ENCODE results near the gene UTP14C. TPM values are rescaled to one million over a fixed set of nuclear protein-coding genes. Genes with fewer than 3 reads are reported as not detected.

UTP14C gene
- total and polyA plus RNA-seq, 8 donors: 16.9 to 33.4 (median 31.5) TPM

- Histone ChIP-seq H3K4me1 (peaks cover 3 to 16% of the 10 kb centered on the region in 2 donors), H3K27ac (no peak overlapping the region), H3K27me3 (no peaks in the 10 kb centered on the region), H3K9me3 (no peaks in the 10 kb centered on the region), H3K4me3 (no peak overlapping the region), H3K36me3 (no peaks in the 10 kb centered on the region)
- intact Hi-C loops (cut with DNase I): no loop called here
- no peak for DNase-seq
- no peak for ATAC-seq
- no peak for TF ChIP-seq CTCF (IDR thresholded peaks at IDR 0.05)
Observed at GRCh38 chr13:51993713-51994112, 30.8 kb upstream of the UTP14C start.

- H3K36me3 ChIP-seq: no peaks in the 10 kb centered on the region
- intact Hi-C loops (cut with DNase I): no loop called here
- no peak for TF ChIP-seq CTCF (IDR thresholded peaks at IDR 0.05)
- H3K27me3 ChIP-seq: no peaks in the 10 kb centered on the region
- no peaks in the 10 kb centered on the region for H3K9me3 ChIP-seq
- DNase-seq (peak in 2 of 4 donors; percentile 41 to 43), ATAC-seq (peak; percentile 79)
- peaks cover 3 to 16% of the 10 kb centered on the region in 2 donors for H3K4me1 ChIP-seq
- no peak overlapping the region for H3K4me3 ChIP-seq
- H3K27ac ChIP-seq: peak overlapping the region in 1 of 2 donors; percentile 20
Observed at GRCh38 chr13:51995677-51996551, 28.6 kb upstream of the UTP14C start.

- intact Hi-C loops (cut with DNase I): no loop called here
Observed at GRCh38 chr13:51996641-51997040, 27.9 kb upstream of the UTP14C start.

GRCh38 chr13:51997186-51997585 is 27.3 kb upstream of the UTP14C start:
- DNase-seq: no peak
- H3K36me3 ChIP-seq: no peaks in the 10 kb centered on the region
- intact Hi-C loops (cut with DNase I): no loop called here

More at GRCh38 chr13:51996641-51997040, 27.9 kb upstream of the UTP14C start:
- H3K9me3 ChIP-seq: no peaks in the 10 kb centered on the region
- H3K4me3 ChIP-seq: no peak overlapping the region
- H3K36me3 ChIP-seq: no peaks in the 10 kb centered on the region
- no peak overlapping the region for H3K27ac ChIP-seq
- H3K27me3 ChIP-seq: no peaks in the 10 kb centered on the region
- no peak for DNase-seq
- H3K4me1 ChIP-seq: peaks cover 3 to 16% of the 10 kb centered on the region in 2 donors
- ATAC-seq: no peak
- no peak for TF ChIP-seq CTCF (IDR thresholded peaks at IDR 0.05)

More at GRCh38 chr13:51997186-51997585, 27.3 kb upstream of the UTP14C start:
- Histone ChIP-seq H3K27me3 (no peaks in the 10 kb centered on the region), H3K4me1 (peaks cover 3 to 16% of the 10 kb centered on the region in 2 donors), H3K4me3 (no peak overlapping the region), H3K9me3 (no peaks in the 10 kb centered on the region), H3K27ac (no peak overlapping the region)
- ATAC-seq: no peak
- no peak for TF ChIP-seq CTCF (IDR thresholded peaks at IDR 0.05)
